Measurements from ENCODE around the gene PARD3. TPM values are rescaled to one million over a fixed set of nuclear protein-coding genes. Genes with fewer than 3 reads are reported as not detected.

Gene PARD3
- total RNA-seq, 2 experiments from 2014 or later, result 0.53 to 0.71 TPM

DNA sequence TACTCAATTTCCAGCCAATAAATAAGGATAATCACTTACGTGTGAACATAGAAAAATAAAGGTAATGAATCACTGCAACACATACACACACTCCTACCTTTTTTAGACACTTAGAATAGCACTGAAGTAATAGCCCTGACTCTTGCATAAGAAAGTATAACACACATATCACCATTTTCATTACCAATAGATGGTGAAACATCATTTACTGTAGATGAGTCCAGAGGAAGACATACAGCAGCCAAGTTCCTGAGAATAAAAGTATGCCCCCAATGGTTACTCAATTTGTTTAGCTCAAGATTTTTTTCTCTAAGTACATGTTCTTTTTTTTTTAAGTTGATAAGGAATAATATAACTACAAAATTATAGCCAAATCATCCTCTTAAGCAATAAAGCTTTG is 316.3 kb downstream of the PARD3 start:
- Mint-ChIP-seq H3K27ac (no peak overlapping the region), H3K36me3 (ENCODE audit: low read depth) (no peaks in the 10 kb centered on the region), H3K4me1 (ENCODE audit: low read depth) (no peaks in the 10 kb centered on the region), H3K27me3 (no peaks in the 10 kb centered on the region), H3K9me3 (no peaks in the 10 kb centered on the region), H3K4me3 (no peak overlapping the region)
- ChIA-PET POLR2A (no interaction called here), CTCF (no interaction called here)
- no peaks in the 10 kb centered on the region for H3K4me1 ChIP-seq (ENCODE audit: insufficient read depth, low read length)
- no peaks in the 10 kb centered on the region for H3K9me3 ChIP-seq (ENCODE audit: control insufficient read depth in 1 of 2, insufficient read depth in 1 of 2, low read length in 2 of 2)
- DNase-seq (no peak), ATAC-seq (ENCODE audit: poor library complexity) (no peak)
- H3K27ac ChIP-seq (ENCODE audit: low read depth in 1 of 2, low read length in 2 of 2), result no peak overlapping the region
- intact Hi-C loops (cut with DNase I, micrococcal nuclease), result no loop called here
- H3K27me3 ChIP-seq (ENCODE audit: control insufficient read depth in 1 of 2, insufficient read depth in 2 of 2, low read length in 2 of 2), result no peaks in the 10 kb centered on the region
- H3K36me3 ChIP-seq (ENCODE audit: insufficient read depth, low read length), result no peaks in the 10 kb centered on the region
- H3K4me3 ChIP-seq (ENCODE audit: low read length), result no peak overlapping the region
- TF ChIP-seq, protein P1, sequence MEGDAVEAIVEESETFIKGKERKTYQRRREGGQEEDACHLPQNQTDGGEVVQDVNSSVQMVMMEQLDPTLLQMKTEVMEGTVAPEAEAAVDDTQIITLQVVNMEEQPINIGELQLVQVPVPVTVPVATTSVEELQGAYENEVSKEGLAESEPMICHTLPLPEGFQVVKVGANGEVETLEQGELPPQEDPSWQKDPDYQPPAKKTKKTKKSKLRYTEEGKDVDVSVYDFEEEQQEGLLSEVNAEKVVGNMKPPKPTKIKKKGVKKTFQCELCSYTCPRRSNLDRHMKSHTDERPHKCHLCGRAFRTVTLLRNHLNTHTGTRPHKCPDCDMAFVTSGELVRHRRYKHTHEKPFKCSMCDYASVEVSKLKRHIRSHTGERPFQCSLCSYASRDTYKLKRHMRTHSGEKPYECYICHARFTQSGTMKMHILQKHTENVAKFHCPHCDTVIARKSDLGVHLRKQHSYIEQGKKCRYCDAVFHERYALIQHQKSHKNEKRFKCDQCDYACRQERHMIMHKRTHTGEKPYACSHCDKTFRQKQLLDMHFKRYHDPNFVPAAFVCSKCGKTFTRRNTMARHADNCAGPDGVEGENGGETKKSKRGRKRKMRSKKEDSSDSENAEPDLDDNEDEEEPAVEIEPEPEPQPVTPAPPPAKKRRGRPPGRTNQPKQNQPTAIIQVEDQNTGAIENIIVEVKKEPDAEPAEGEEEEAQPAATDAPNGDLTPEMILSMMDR (IDR thresholded peaks at IDR 0.05), result no peak

DNA sequence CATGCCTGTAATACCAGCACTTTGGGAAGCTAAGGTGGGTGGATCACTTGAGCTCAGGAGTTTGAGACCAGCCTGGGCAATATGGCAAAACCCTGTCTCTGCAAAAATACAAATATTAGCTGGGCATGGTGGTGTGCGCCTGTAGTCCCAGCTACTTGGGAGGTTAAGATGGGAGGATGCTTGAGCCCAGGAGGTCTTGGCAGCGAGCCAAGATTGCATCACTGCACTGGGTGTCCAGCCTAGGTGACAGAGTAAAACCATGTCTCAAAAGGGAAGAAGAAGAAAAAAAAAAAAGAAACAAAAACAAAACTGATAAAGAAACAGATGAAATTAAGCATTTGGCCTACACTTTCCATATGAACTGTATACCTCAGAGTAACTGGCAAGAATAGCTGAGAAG is 319.2 kb downstream of the PARD3 start:
- no peaks in the 10 kb centered on the region for H3K9me3 ChIP-seq (ENCODE audit: control insufficient read depth in 1 of 2, insufficient read depth in 1 of 2, low read length in 2 of 2)
- Mint-ChIP-seq H3K27me3 (no peaks in the 10 kb centered on the region), H3K4me3 (no peak overlapping the region), H3K4me1 (ENCODE audit: low read depth) (no peaks in the 10 kb centered on the region), H3K36me3 (ENCODE audit: low read depth) (no peaks in the 10 kb centered on the region), H3K27ac (no peak overlapping the region), H3K9me3 (no peaks in the 10 kb centered on the region)
- H3K4me3 ChIP-seq (ENCODE audit: low read length), result no peak overlapping the region
- TF ChIP-seq, protein P1 (IDR thresholded peaks at IDR 0.05), result no peak
- DNase-seq (no peak), ATAC-seq (ENCODE audit: poor library complexity) (no peak)
- ChIA-PET POLR2A (no interaction called here), CTCF (no interaction called here)
- no peaks in the 10 kb centered on the region for H3K4me1 ChIP-seq (ENCODE audit: insufficient read depth, low read length)
- H3K27me3 ChIP-seq (ENCODE audit: control insufficient read depth in 1 of 2, insufficient read depth in 2 of 2, low read length in 2 of 2), result no peaks in the 10 kb centered on the region
- no peak overlapping the region for H3K27ac ChIP-seq (ENCODE audit: low read depth in 1 of 2, low read length in 2 of 2)
- H3K36me3 ChIP-seq (ENCODE audit: insufficient read depth, low read length), result no peaks in the 10 kb centered on the region
- intact Hi-C loops (cut with DNase I, micrococcal nuclease), result no loop called here

- intact Hi-C loops (cut with DNase I, micrococcal nuclease), result no loop called here
- no peaks in the 10 kb centered on the region for H3K9me3 Mint-ChIP-seq
Measured at GRCh38 chr10:34494012-34494411, 321.1 kb downstream of the PARD3 start.

More at GRCh38 chr10:34494012-34494411, 321.1 kb downstream of the PARD3 start:
- no peak overlapping the region for H3K27ac Mint-ChIP-seq
- no peak overlapping the region for H3K4me3 Mint-ChIP-seq
- no peak for DNase-seq
- TF ChIP-seq, protein P1 (IDR thresholded peaks at IDR 0.05), result no peak
- Histone ChIP-seq H3K4me3 (ENCODE audit: low read length) (no peak overlapping the region), H3K4me1 (ENCODE audit: insufficient read depth, low read length) (no peaks in the 10 kb centered on the region), H3K27me3 (ENCODE audit: control insufficient read depth in 1 of 2, insufficient read depth in 2 of 2, low read length in 2 of 2) (no peaks in the 10 kb centered on the region), H3K36me3 (ENCODE audit: insufficient read depth, low read length) (no peaks in the 10 kb centered on the region), H3K27ac (ENCODE audit: low read depth in 1 of 2, low read length in 2 of 2) (no peak overlapping the region), H3K9me3 (ENCODE audit: control insufficient read depth in 1 of 2, insufficient read depth in 1 of 2, low read length in 2 of 2) (no peaks in the 10 kb centered on the region)
- no peaks in the 10 kb centered on the region for H3K27me3 Mint-ChIP-seq
- POLR2A ChIA-PET, result no interaction called here
- CTCF ChIA-PET, result no interaction called here
- H3K4me1 Mint-ChIP-seq (ENCODE audit: low read depth), result no peaks in the 10 kb centered on the region
- no peaks in the 10 kb centered on the region for H3K36me3 Mint-ChIP-seq (ENCODE audit: low read depth)
- ATAC-seq (ENCODE audit: poor library complexity), result no peak
